GM12878 (cell line): ENCODE results near the gene RHAG. TPM values are rescaled to one million over a fixed set of nuclear protein-coding genes. Genes with fewer than 3 reads are reported as not detected.

Experiments used
- ATAC-seq: fragments of 200-7000 bp; cut with Tn5 transposase; 3 replicates; pipeline ENCODE4 v1.9.1; 2020; ENCODE audit warnings: mild to moderate bottlenecking, moderate library complexity
- BruUV-seq: library from RNA; stranded (reverse); fragments of 400-500 nt; replicated peaks from 2 replicates; lab custom pipeline; 2021; lab: Mats Ljungman, UMichigan
- CTCF ChIA-PET: fragments of 300-600 bp; sonication (Branson Sonifier 250); formaldehyde crosslinking; extraction: SDS; loops from one replicate; lab custom pipeline; 2021; ENCODE audit warnings: inconsistent platforms; lab: Yijun Ruan, JAX
- POLR2A ChIA-PET: fragments of 350-600 bp; formaldehyde crosslinking; extraction: SDS; loops from one replicate; lab custom pipeline; 2021; ENCODE audit warnings: inconsistent platforms; lab: Charles Lee
- RAD21 ChIA-PET: fragments of 300-600 bp; sonication (Branson Sonifier 250); formaldehyde crosslinking; loops from one replicate; lab custom pipeline; 2023; ENCODE audit warnings: antibody characterized with exemption; ENCODE audit not compliant: unreplicated experiment; lab: Charles Lee
- SMC1A ChIA-PET: fragments of 300-600 bp; sonication (Branson Sonifier 250); formaldehyde crosslinking; loops from one replicate; lab custom pipeline; 2023; ENCODE audit not compliant: unreplicated experiment, uncharacterized antibody; lab: Charles Lee
- DNase-seq: peaks from one replicate; pipeline ENCODE4 v3.0.0-alpha.2; 2011; ENCODE audit warnings: low read depth, low spot score
- FAIRE-seq: peaks from 3 replicates; lab custom pipeline; 2011; peaks lifted over from hg19 to GRCh38; lab: Jason Lieb, UNC
- H2AFZ ChIP-seq: 2 replicates; pipeline ENCODE4 v1.6.0; 2011; ENCODE audit warnings: low read depth, low read length, control low read depth; ENCODE audit not compliant: control insufficient read depth
- H3K27ac ChIP-seq: 2 replicates; pipeline ENCODE4 v1.5.1; 2011; ENCODE audit warnings: control low read depth; ENCODE audit not compliant: control insufficient read depth, insufficient read depth
- H3K27me3 ChIP-seq, 2 experiments: replicated peaks in 1 of 2; 2 replicates each; pipeline versions ENCODE4 v1.6.0 to v1.6.1; 2011; ENCODE audit warnings: low read length in 1 of 2; ENCODE audit not compliant: control insufficient read depth in 2 of 2, insufficient read depth in 2 of 2
- H3K36me3 ChIP-seq, 2 experiments: 2 replicates each; pipeline ENCODE4 v1.5.1; 2011; ENCODE audit warnings: low read length in 1 of 2; ENCODE audit not compliant: control insufficient read depth in 2 of 2, insufficient read depth in 2 of 2
- H3K4me1 ChIP-seq: 2 replicates; pipeline ENCODE4 v1.6.1; 2011; ENCODE audit warnings: mild to moderate bottlenecking, low read length, moderate library complexity, mixed read lengths; ENCODE audit not compliant: control insufficient read depth, insufficient read depth
- H3K4me2 ChIP-seq: 2 replicates; pipeline ENCODE4 v1.6.0; 2011; ENCODE audit warnings: control low read depth; ENCODE audit not compliant: control insufficient read depth, insufficient read depth
- H3K4me3 ChIP-seq: fragments of 200-600 bp; sonication (generic); 2 replicates; pipeline ENCODE4 v1.5.1; 2016
- H3K79me2 ChIP-seq: 2 replicates; pipeline ENCODE4 v1.6.0; 2011; ENCODE audit warnings: low read length; ENCODE audit not compliant: control insufficient read depth, insufficient read depth
- H3K9ac ChIP-seq: 2 replicates; pipeline ENCODE4 v1.8.0; 2011; ENCODE audit warnings: low read length, control low read depth, mixed read lengths; ENCODE audit not compliant: control insufficient read depth, insufficient read depth
- H3K9me3 ChIP-seq: replicated peaks from 3 replicates; pipeline ENCODE4 v1.5.1; 2011; ENCODE audit warnings: mild to moderate bottlenecking, low read length; ENCODE audit not compliant: control insufficient read depth, insufficient read depth
- H4K20me1 ChIP-seq: 2 replicates; pipeline ENCODE4 v1.6.0; 2011; ENCODE audit not compliant: control insufficient read depth, insufficient read depth
- DPF2 ChIP-seq: fragments of 450-650 bp; IDR thresholded peaks from 2 replicates; pipeline ENCODE4 v1.6.1; 2017; ENCODE audit warnings: mild to moderate bottlenecking
- ESRRA ChIP-seq: IDR thresholded peaks from 2 replicates; pipeline ENCODE4 v1.6.1; 2012; ENCODE audit warnings: mild to moderate bottlenecking, low read length, improper control_type of control experiment
- ETV6 ChIP-seq, 2 experiments: fragments of 450-650 bp in 1 of 2; IDR thresholded peaks in 1 of 2; conservative IDR thresholded peaks in 1 of 2; 2 replicates each; pipeline ENCODE4 v1.6.1; 2014; ENCODE audit warnings: antibody characterized with exemption in 1 of 2, borderline replicate concordance in 1 of 2, low read depth in 1 of 2, mild to moderate bottlenecking in 1 of 2, moderate library complexity in 1 of 2
- HDGF ChIP-seq: fragments of 450-650 bp; IDR thresholded peaks from 2 replicates; pipeline ENCODE4 v1.6.1; 2016; ENCODE audit warnings: antibody characterized with exemption
- MEF2B ChIP-seq: fragments of 450-650 bp; IDR thresholded peaks from 2 replicates; pipeline ENCODE4 v1.6.1; 2018; ENCODE audit warnings: mild to moderate bottlenecking, moderate library complexity; ENCODE audit not compliant: partially characterized antibody, poor library complexity, severe bottlenecking
- MTA2 ChIP-seq: fragments of 450-650 bp; IDR thresholded peaks from 2 replicates; pipeline ENCODE4 v1.6.1; 2016; ENCODE audit warnings: low read depth, mild to moderate bottlenecking, moderate library complexity
- NFXL1 ChIP-seq: fragments of 450-650 bp; IDR thresholded peaks from 2 replicates; pipeline ENCODE4 v1.6.1; 2017; ENCODE audit warnings: antibody characterized with exemption, mild to moderate bottlenecking, borderline replicate concordance
- NR2F1 ChIP-seq: fragments of 450-650 bp; conservative IDR thresholded peaks from 2 replicates; pipeline ENCODE4 v1.6.1; 2017; ENCODE audit warnings: mild to moderate bottlenecking
- PAX8 ChIP-seq: fragments of 450-650 bp; IDR thresholded peaks from 2 replicates; pipeline ENCODE4 v1.6.1; 2017; ENCODE audit warnings: mild to moderate bottlenecking, moderate library complexity
- RAD21 ChIP-seq: IDR thresholded peaks from 2 replicates; pipeline ENCODE4 v1.6.1; 2011; ENCODE audit warnings: mild to moderate bottlenecking, low read depth, low read length, moderate library complexity; ENCODE audit not compliant: insufficient read depth
- RAD51 ChIP-seq: fragments of 450-650 bp; IDR thresholded peaks from 2 replicates; pipeline ENCODE4 v1.6.1; 2016; ENCODE audit warnings: moderate library complexity, mild to moderate bottlenecking, inconsistent platforms
- RBBP5 ChIP-seq: fragments of 200-600 bp; sonication (generic); conservative IDR thresholded peaks from 2 replicates; pipeline ENCODE4 v1.6.1; 2016
- SREBF2 ChIP-seq: IDR thresholded peaks from 2 replicates; pipeline ENCODE4 v1.6.1; 2012; ENCODE audit warnings: mild to moderate bottlenecking, low read length
- YBX1 ChIP-seq: fragments of 450-650 bp; IDR thresholded peaks from 2 replicates; pipeline ENCODE4 v1.6.1; 2016; ENCODE audit warnings: antibody characterized with exemption
- ZNF207 ChIP-seq: fragments of 450-650 bp; IDR thresholded peaks from 2 replicates; pipeline ENCODE4 v1.6.1; 2014; ENCODE audit warnings: antibody characterized with exemption, mild to moderate bottlenecking, borderline replicate concordance
- WGBS: methylation state at CpG from one replicate; pipeline ENCODE4 v1.1.6; 2016; ENCODE audit warnings: low lambda C conversion rate; ENCODE audit not compliant: insufficient replicate concordance, insufficient coverage; ENCODE audit errors: missing lambda C conversion rate; 5-methylcytosine and 5-hydroxymethylcytosine counted together
- in situ Hi-C: fragments of 300-500 bp; cut with MboI; formaldehyde crosslinking; loops from 9 replicates; pipeline ENCODE4 v1.14.3; 2018; ENCODE audit warnings: mixed read lengths
- intact Hi-C: fragments of 100-400 bp; cut with micrococcal nuclease; formaldehyde crosslinking; loops from one replicate; pipeline ENCODE4 v1.14.2; 2022; ENCODE audit not compliant: unreplicated experiment
- polyA plus RNA-seq, 11 experiments: library from polyadenylated mRNA; depleted of rRNA in 4 of 11; unstranded in 6 of 11; stranded (reverse) in 5 of 11; fragments of >200 nt; fragmentation: Nextera tagmentation in 4 of 11; fragmentation: Illumina TruSeq in 1 of 11; extraction: Ambion mirVana in 4 of 11; extraction: Trizol in 1 of 11; gene quantifications; 1 replicate in 1 of 11; 2 replicates in 10 of 11; pipeline versions ENCODE4 v1.2.1 to v1.2.3, GENCODE V29; 2011 to 2016; ENCODE audit warnings: inconsistent platforms in 2 of 11, missing spikeins in 2 of 11, low read depth in 1 of 11
- total RNA-seq, 4 experiments: library from RNA; depleted of rRNA in 3 of 4; stranded (reverse); fragments of >200 nt in 3 of 4; fragmentation: Illumina TruSeq in 1 of 4; extraction: Trizol in 1 of 4; gene quantifications; 2 replicates each; pipeline versions ENCODE4 v1.2.1 to v1.2.3, GENCODE V29; 2013 to 2021
- TF ChIP-seq, protein P1 (sequence below): IDR thresholded peaks from 2 replicates; pipeline ENCODE4 v1.6.1; 2011; ENCODE audit warnings: low read depth, low read length, improper control_type of control experiment, borderline replicate concordance
- TF ChIP-seq, protein P2 (sequence below): fragments of 450-650 bp; IDR thresholded peaks from 2 replicates; pipeline ENCODE4 v1.6.1; 2017; ENCODE audit warnings: borderline replicate concordance
- TF ChIP-seq, protein P3 (sequence below): fragments of 450-650 bp; formaldehyde crosslinking; IDR thresholded peaks from 2 replicates; pipeline ENCODE4 v1.4.0; 2022; ENCODE audit warnings: mild to moderate bottlenecking, moderate library complexity
- TF ChIP-seq, protein P4 (sequence below), 3 experiments: IDR thresholded peaks in 2 of 3; conservative IDR thresholded peaks in 1 of 3; 2 replicates each; pipeline ENCODE4 v1.5.1; 2011; ENCODE audit warnings: low read depth in 3 of 3, low read length in 3 of 3, mild to moderate bottlenecking in 3 of 3, control low read depth in 2 of 3, moderate library complexity in 2 of 3, inconsistent platforms in 1 of 3, mixed read lengths in 1 of 3; ENCODE audit not compliant: control insufficient read depth in 2 of 3, insufficient read depth in 1 of 3; ENCODE audit errors: extremely low read depth in 1 of 3

RHAG gene
- total and polyA plus RNA-seq, 10 of the 15 experiments (the other 5 are each of a cell fraction or from before 2014, with no cell fraction given) = 0.06 to 0.18 (median 0.10) TPM; not detected in 6

DNA sequence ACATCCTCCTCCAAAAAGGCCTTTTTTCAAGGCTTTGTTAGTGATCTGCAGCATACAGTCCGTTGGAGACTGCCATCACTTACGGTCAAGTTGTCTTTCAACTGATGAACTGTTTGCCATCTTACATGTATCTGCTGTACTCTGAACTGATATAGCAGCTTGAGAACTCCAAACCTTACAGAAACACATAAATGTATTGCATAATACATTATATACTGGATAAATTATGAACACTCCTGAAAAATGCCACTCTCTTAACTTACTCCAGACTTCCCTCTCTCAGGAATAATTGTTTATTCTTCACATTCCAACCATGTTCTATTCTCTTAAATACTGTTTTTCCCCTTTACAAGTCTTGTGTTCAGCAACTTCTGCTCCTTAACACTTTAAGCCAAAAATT is 14.6 kb upstream of the RHAG start:
- no peak overlapping the region for H3K9ac ChIP-seq
- FAIRE-seq = no peak

More for the DNA sequence above, 14.6 kb upstream of the RHAG start:
- no peak for TF ChIP-seq MTA2
- TF ChIP-seq, protein P1, sequence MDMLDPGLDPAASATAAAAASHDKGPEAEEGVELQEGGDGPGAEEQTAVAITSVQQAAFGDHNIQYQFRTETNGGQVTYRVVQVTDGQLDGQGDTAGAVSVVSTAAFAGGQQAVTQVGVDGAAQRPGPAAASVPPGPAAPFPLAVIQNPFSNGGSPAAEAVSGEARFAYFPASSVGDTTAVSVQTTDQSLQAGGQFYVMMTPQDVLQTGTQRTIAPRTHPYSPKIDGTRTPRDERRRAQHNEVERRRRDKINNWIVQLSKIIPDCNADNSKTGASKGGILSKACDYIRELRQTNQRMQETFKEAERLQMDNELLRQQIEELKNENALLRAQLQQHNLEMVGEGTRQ = no peak
- no peak for TF ChIP-seq ZNF207
- no peak for TF ChIP-seq DPF2
- TF ChIP-seq PAX8 = no peak
- no peak for TF ChIP-seq RAD51
- no peak for TF ChIP-seq NR2F1
- TF ChIP-seq ETV6 (conservative IDR thresholded peaks at IDR 0.05 in 1 of 2, IDR thresholded peaks at IDR 0.05 in 1 of 2; ENCODE audit: borderline replicate concordance in 1 of 2, low read depth in 1 of 2) = no peak
- TF ChIP-seq SREBF2 = no peak
- no peak for TF ChIP-seq MEF2B
- TF ChIP-seq, protein P2, sequence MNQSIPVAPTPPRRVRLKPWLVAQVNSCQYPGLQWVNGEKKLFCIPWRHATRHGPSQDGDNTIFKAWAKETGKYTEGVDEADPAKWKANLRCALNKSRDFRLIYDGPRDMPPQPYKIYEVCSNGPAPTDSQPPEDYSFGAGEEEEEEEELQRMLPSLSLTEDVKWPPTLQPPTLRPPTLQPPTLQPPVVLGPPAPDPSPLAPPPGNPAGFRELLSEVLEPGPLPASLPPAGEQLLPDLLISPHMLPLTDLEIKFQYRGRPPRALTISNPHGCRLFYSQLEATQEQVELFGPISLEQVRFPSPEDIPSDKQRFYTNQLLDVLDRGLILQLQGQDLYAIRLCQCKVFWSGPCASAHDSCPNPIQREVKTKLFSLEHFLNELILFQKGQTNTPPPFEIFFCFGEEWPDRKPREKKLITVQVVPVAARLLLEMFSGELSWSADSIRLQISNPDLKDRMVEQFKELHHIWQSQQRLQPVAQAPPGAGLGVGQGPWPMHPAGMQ = no peak
- TF ChIP-seq, protein P3, sequence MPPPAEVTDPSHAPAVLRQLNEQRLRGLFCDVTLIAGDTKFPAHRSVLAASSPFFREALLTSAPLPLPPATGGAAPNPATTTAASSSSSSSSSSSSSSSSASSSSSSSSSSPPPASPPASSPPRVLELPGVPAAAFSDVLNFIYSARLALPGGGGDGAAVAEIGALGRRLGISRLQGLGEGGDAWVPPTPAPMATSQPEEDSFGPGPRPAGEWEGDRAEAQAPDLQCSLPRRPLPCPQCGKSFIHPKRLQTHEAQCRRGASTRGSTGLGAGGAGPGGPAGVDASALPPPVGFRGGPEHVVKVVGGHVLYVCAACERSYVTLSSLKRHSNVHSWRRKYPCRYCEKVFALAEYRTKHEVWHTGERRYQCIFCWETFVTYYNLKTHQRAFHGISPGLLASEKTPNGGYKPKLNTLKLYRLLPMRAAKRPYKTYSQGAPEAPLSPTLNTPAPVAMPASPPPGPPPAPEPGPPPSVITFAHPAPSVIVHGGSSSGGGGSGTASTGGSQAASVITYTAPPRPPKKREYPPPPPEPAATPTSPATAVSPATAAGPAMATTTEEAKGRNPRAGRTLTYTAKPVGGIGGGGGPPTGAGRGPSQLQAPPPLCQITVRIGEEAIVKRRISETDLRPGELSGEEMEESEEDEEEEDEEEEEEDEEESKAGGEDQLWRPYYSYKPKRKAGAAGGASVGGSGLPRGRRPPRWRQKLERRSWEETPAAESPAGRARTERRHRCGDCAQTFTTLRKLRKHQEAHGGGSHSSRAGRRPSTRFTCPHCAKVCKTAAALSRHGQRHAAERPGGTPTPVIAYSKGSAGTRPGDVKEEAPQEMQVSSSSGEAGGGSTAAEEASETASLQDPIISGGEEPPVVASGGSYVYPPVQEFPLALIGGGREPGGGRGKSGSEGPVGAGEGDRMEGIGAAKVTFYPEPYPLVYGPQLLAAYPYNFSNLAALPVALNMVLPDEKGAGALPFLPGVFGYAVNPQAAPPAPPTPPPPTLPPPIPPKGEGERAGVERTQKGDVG (CRISPR knock-in tag) = no peak
- TF ChIP-seq RBBP5 = no peak
- TF ChIP-seq, protein P4, sequence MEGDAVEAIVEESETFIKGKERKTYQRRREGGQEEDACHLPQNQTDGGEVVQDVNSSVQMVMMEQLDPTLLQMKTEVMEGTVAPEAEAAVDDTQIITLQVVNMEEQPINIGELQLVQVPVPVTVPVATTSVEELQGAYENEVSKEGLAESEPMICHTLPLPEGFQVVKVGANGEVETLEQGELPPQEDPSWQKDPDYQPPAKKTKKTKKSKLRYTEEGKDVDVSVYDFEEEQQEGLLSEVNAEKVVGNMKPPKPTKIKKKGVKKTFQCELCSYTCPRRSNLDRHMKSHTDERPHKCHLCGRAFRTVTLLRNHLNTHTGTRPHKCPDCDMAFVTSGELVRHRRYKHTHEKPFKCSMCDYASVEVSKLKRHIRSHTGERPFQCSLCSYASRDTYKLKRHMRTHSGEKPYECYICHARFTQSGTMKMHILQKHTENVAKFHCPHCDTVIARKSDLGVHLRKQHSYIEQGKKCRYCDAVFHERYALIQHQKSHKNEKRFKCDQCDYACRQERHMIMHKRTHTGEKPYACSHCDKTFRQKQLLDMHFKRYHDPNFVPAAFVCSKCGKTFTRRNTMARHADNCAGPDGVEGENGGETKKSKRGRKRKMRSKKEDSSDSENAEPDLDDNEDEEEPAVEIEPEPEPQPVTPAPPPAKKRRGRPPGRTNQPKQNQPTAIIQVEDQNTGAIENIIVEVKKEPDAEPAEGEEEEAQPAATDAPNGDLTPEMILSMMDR (IDR thresholded peaks at IDR 0.05 in 2 of 3, conservative IDR thresholded peaks at IDR 0.05 in 1 of 3; ENCODE audit: control insufficient read depth in 2 of 3, extremely low read depth in 1 of 3, insufficient read depth in 1 of 3, low read depth in 3 of 3, low read length in 3 of 3) = no peak
- TF ChIP-seq ESRRA = no peak
- TF ChIP-seq NFXL1 = no peak
- no peak for TF ChIP-seq RAD21
- no peak for TF ChIP-seq YBX1
- no peak for TF ChIP-seq HDGF
- H3K4me3 ChIP-seq = no peak overlapping the region
- WGBS = 0% methylated on average over 2 of the region's 2 CpGs
- H3K79me2 ChIP-seq = no peaks in the 10 kb centered on the region
- no peaks in the 10 kb centered on the region for H4K20me1 ChIP-seq
- H3K27me3 ChIP-seq = no peaks in the 10 kb centered on the region; a peak in 1 of 4 replicates
- SMC1A ChIA-PET = no interaction called here
- no peak overlapping the region for H2AFZ ChIP-seq
- H3K9me3 ChIP-seq = no peaks in the 10 kb centered on the region
- H3K4me2 ChIP-seq = no peak overlapping the region
- BruUV-seq = no TSS peak
- in situ Hi-C loops (no loop called here), intact Hi-C loops (no loop called here)
- ATAC-seq (no peak), DNase-seq (no peak)
- CTCF ChIA-PET = no interaction called here
- POLR2A ChIA-PET = no interaction called here
- no peaks in the 10 kb centered on the region for H3K4me1 ChIP-seq
- H3K27ac ChIP-seq = no peak overlapping the region
- H3K36me3 ChIP-seq = no peaks in the 10 kb centered on the region
- RAD21 ChIA-PET = no interaction called here
